Daoy (cell line): ENCODE data around the gene SAXO2. TPM values are rescaled to one million over a fixed set of nuclear protein-coding genes. Genes with fewer than 3 reads are reported as not detected.
"Not testable (repeated sequence)": the region's sequence is repeated elsewhere in the genome, so short reads cannot be mapped to it uniquely, and the experiment has no call there.

Source experiments
- DNase-seq: peaks from one replicate; pipeline ENCODE4 v3.0.0-alpha.2; 2015; ENCODE audit warnings: low read depth
- total RNA-seq: library from RNA; depleted of rRNA; stranded (reverse); fragments of >200 nt; shearing (Covaris generic); gene quantifications from 2 replicates; pipeline ENCODE4 v1.2.3, GENCODE V29; 2014; rRNA removed

The SAXO2 gene
- total RNA-seq, 1 experiment from 2014 or later, result 1.8 TPM

DNA sequence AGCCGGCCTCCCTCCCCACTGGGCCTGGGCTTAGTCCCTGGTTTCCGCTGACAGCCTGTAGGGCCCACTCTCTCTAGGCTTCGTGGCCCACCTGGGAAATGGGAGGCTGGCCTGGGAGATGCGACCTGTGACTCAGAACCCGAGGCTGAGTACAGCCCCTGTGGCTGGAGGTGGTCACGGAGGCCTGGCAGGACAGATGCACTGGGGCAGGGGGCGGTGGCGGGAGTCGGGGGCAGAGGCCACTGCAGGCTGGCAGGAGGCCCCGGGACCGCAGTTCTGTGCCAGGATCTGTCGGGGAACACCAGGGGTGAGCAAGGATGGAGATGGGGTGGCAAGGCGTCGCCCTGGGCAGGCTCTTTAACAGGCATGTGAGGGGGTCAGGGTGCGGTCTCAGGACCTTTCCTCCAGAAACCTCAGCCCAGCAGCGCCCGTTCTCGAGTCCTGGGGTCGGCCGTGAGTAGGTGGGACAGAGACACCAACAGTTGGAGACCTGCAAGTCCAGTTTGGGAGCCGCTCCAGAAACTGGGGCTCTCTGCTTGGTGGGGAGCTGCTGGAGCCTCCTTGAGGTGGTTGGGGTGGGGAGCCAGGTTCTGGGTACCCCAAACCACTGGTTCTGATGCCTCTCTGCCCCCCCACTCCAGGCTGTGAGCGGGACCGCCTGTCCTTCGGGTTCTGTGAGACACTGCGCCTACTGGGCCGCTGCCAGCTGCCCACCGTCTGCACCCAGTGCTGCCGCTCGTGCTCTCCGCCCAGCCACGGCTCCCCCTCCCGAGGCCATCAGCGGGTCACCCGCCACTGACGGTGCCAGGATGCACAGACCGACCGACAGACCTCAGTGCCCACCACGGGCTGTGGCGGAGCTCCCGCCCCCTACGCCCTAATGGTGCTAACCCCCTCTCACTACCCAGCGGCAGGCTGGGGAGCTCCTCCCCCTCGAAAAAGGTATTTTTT is 71.3 kb downstream of the SAXO2 start:
- DNase-seq, result not testable (repeated sequence)

Other genes starting within 250 kb of the SAXO2 start
- 6.1 and 7.7 TPM in 2 replicates for gene MEX3B, start 216.8 kb upstream of the SAXO2 start, total RNA-seq
- 21.6 and 37.9 TPM in 2 replicates for gene EFL1, start 84 bp upstream of the SAXO2 start, total RNA-seq
- gene GOLGA6L10, start 86.7 kb downstream of the SAXO2 start, total RNA-seq, result 0.24 and 0.74 TPM in 2 replicates
- gene GOLGA6L9, start 167.0 kb downstream of the SAXO2 start, total RNA-seq, result 2.0 and 2.1 TPM in 2 replicates